ENCODE data around the gene TGFB2. TPM values are rescaled to one million over a fixed set of nuclear protein-coding genes. Genes with fewer than 3 reads are reported as not detected.

Gene TGFB2
- total RNA-seq, 2 experiments from 2014 or later: 0.03 to 0.11 TPM

DNA sequence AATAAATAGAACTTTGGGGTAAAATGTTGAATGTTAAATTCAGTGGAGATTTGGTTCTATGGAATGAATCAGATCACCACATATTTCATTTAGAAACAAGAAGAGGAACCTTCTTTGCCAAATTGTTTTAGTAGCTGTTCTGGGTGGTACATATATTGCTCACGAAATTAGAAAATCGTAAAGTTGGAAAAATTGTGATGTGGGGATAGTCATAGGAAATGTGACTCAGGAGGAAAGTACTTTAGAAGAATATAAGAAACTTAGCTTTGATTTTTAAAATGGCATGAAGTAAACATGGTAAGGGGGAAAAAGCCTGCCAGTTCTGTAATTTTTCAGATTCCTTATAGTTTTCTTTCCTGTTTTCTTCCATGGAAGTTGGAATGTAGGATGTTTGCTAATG lies 32.6 kb upstream of the TGFB2 start:
- BruUV-seq (replicated peaks): no TSS peak
- Histone ChIP-seq H3K9me2 (ENCODE audit: insufficient read depth, low read length) (no peaks in the 10 kb centered on the region), H3K36me3 (ENCODE audit: insufficient read depth, low read length) (peaks cover 80% of the 10 kb centered on the region), H3K9me3 (ENCODE audit: low read length) (no peaks in the 10 kb centered on the region), H3K79me2 (ENCODE audit: insufficient read depth, low read depth, low read length) (no peaks in the 10 kb centered on the region), H2AFZ (ENCODE audit: low read length) (no peak overlapping the region), H4K20me1 (ENCODE audit: insufficient read depth, low read length) (no peaks in the 10 kb centered on the region), H3K4me3 (ENCODE audit: low read depth, low read length, poor library complexity, severe bottlenecking) (no peak overlapping the region), H3K27ac (ENCODE audit: low read depth, low read length, poor library complexity, severe bottlenecking) (no peak overlapping the region), H3K4me1 (ENCODE audit: insufficient read depth, low read length, poor library complexity, severe bottlenecking) (no peaks in the 10 kb centered on the region), H3K4me2 (ENCODE audit: low read length) (no peak overlapping the region)
- DNase-seq (ENCODE audit: low spot score): no peak
- intact Hi-C loops (cut with micrococcal nuclease; ENCODE audit: unreplicated experiment): no loop called here
- CTCF ChIA-PET (ENCODE audit: unreplicated experiment): no interaction called here
- POLR2A ChIA-PET: interaction anchor here (0.9 to 1.0 kb wide), 2 partner anchors 13 to 27 kb away, joined by 3 to 4 read pairs; partner anchors contain the start of gene RRP15
- TF ChIP-seq, protein P1, sequence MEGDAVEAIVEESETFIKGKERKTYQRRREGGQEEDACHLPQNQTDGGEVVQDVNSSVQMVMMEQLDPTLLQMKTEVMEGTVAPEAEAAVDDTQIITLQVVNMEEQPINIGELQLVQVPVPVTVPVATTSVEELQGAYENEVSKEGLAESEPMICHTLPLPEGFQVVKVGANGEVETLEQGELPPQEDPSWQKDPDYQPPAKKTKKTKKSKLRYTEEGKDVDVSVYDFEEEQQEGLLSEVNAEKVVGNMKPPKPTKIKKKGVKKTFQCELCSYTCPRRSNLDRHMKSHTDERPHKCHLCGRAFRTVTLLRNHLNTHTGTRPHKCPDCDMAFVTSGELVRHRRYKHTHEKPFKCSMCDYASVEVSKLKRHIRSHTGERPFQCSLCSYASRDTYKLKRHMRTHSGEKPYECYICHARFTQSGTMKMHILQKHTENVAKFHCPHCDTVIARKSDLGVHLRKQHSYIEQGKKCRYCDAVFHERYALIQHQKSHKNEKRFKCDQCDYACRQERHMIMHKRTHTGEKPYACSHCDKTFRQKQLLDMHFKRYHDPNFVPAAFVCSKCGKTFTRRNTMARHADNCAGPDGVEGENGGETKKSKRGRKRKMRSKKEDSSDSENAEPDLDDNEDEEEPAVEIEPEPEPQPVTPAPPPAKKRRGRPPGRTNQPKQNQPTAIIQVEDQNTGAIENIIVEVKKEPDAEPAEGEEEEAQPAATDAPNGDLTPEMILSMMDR (conservative IDR thresholded peaks at IDR 0.05; ENCODE audit: low read length): no peak
- TF ChIP-seq EZH2phosphoT487 (IDR thresholded peaks at IDR 0.05; ENCODE audit: borderline replicate concordance, low read depth, low read length): no peak

DNA sequence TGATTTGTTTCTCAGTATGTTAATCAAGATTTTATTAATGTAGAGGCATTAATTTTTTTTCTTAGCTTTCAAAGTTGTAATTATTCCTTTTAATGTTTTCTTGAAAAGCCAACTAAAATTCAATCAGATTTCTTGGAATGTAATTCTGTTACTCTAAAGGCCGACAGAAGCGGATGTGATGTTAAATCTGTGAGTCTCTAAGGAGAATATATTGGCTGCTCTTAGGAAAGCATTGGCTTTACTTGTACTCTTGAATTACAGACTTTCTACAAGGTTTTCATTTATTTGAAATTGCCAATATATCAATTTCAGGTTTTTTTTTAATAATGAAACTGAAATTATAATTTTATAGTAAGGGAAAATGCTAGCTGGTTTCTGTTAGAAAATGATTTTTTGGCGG lies 30.8 kb upstream of the TGFB2 start:
- no peak overlapping the region for H3K4me2 ChIP-seq (ENCODE audit: low read length)
- no peaks in the 10 kb centered on the region for H4K20me1 ChIP-seq (ENCODE audit: insufficient read depth, low read length)
- DNase-seq (ENCODE audit: low spot score): no peak
- H3K9me3 ChIP-seq (ENCODE audit: low read length): no peaks in the 10 kb centered on the region
- H3K4me3 ChIP-seq (ENCODE audit: low read depth, low read length, poor library complexity, severe bottlenecking): no peak overlapping the region
- ChIA-PET CTCF (ENCODE audit: unreplicated experiment) (no interaction called here), POLR2A (interaction anchor here (0.5 to 1.6 kb wide), 4 partner anchors 8 to 57 kb away, joined by 3 to 6 read pairs (median 3); no protein-coding TSS in a partner anchor)
- intact Hi-C loops (cut with micrococcal nuclease; ENCODE audit: unreplicated experiment): no loop called here
- TF ChIP-seq EZH2phosphoT487 (IDR thresholded peaks at IDR 0.05; ENCODE audit: borderline replicate concordance, low read depth, low read length): no peak
- TF ChIP-seq, protein P1 (conservative IDR thresholded peaks at IDR 0.05; ENCODE audit: low read length): no peak
- H2AFZ ChIP-seq (ENCODE audit: low read length): no peak overlapping the region
- no peaks in the 10 kb centered on the region for H3K79me2 ChIP-seq (ENCODE audit: insufficient read depth, low read depth, low read length)
- H3K4me1 ChIP-seq (ENCODE audit: insufficient read depth, low read length, poor library complexity, severe bottlenecking): no peaks in the 10 kb centered on the region
- peaks cover 71% of the 10 kb centered on the region for H3K36me3 ChIP-seq (ENCODE audit: insufficient read depth, low read length)
- no peak overlapping the region for H3K27ac ChIP-seq (ENCODE audit: low read depth, low read length, poor library complexity, severe bottlenecking)
- BruUV-seq (replicated peaks): no TSS peak
- H3K9me2 ChIP-seq (ENCODE audit: insufficient read depth, low read length): no peaks in the 10 kb centered on the region

- DNase-seq (ENCODE audit: low spot score): no peak
- Histone ChIP-seq H3K27ac (ENCODE audit: low read depth, low read length, poor library complexity, severe bottlenecking) (no peak overlapping the region), H3K4me1 (ENCODE audit: insufficient read depth, low read length, poor library complexity, severe bottlenecking) (no peaks in the 10 kb centered on the region), H3K36me3 (ENCODE audit: insufficient read depth, low read length) (peaks cover 63% of the 10 kb centered on the region), H3K4me3 (ENCODE audit: low read depth, low read length, poor library complexity, severe bottlenecking) (no peak overlapping the region), H3K9me2 (ENCODE audit: insufficient read depth, low read length) (no peaks in the 10 kb centered on the region), H3K79me2 (ENCODE audit: insufficient read depth, low read depth, low read length) (no peaks in the 10 kb centered on the region), H2AFZ (ENCODE audit: low read length) (no peak overlapping the region), H3K4me2 (ENCODE audit: low read length) (no peak overlapping the region), H4K20me1 (ENCODE audit: insufficient read depth, low read length) (no peaks in the 10 kb centered on the region), H3K9me3 (ENCODE audit: low read length) (no peaks in the 10 kb centered on the region)
- intact Hi-C loops (cut with micrococcal nuclease; ENCODE audit: unreplicated experiment): no loop called here
- CTCF ChIA-PET (ENCODE audit: unreplicated experiment): no interaction called here
- POLR2A ChIA-PET: interaction anchor here (1.0 kb wide), 1 partner anchor 8 kb away, joined by 3 read pairs; no protein-coding TSS in a partner anchor
- no TSS peak for BruUV-seq (replicated peaks)
- TF ChIP-seq, protein P1 (conservative IDR thresholded peaks at IDR 0.05; ENCODE audit: low read length): no peak
- no peak for TF ChIP-seq EZH2phosphoT487 (IDR thresholded peaks at IDR 0.05; ENCODE audit: borderline replicate concordance, low read depth, low read length)
These were observed 29.5 kb upstream of the TGFB2 start for GRCh38 chr1:218315638-218316037.
